ENCODE data around the gene CLN3.

Gene CLN3

GRCh38 chr16:28513484-28514181 lies 21.8 kb upstream of the CLN3 start:
- DNase-seq (ENCODE audit: low read depth), result no peak
- TF ChIP-seq CTCF (IDR thresholded peaks at IDR 0.05; ENCODE audit: insufficient read depth, low read depth, low read length, missing control alignments), result no peak
- H3K4me3 ChIP-seq (ENCODE audit: low read length), result no peak overlapping the region

- no peak overlapping the region for H3K4me3 ChIP-seq (ENCODE audit: low read length)
- no peak for TF ChIP-seq CTCF (IDR thresholded peaks at IDR 0.05; ENCODE audit: insufficient read depth, low read depth, low read length, missing control alignments)
- no peak for DNase-seq (ENCODE audit: low read depth)
Observed at GRCh38 chr16:28511801-28512789, 20.2 kb upstream of the CLN3 start.

GRCh38 chr16:28511031-28511430 lies 19.2 kb upstream of the CLN3 start:
- no peak overlapping the region for H3K4me3 ChIP-seq (ENCODE audit: low read length)
- DNase-seq (ENCODE audit: low read depth), result peak; percentile 44
- no peak for TF ChIP-seq CTCF (IDR thresholded peaks at IDR 0.05; ENCODE audit: insufficient read depth, low read depth, low read length, missing control alignments)

GRCh38 chr16:28505489-28506137 lies 13.7 kb upstream of the CLN3 start:
- no peak for TF ChIP-seq CTCF (IDR thresholded peaks at IDR 0.05; ENCODE audit: insufficient read depth, low read depth, low read length, missing control alignments)
- H3K4me3 ChIP-seq (ENCODE audit: low read length), result no peak overlapping the region
- DNase-seq (ENCODE audit: low read depth), result no peak

- H3K4me3 ChIP-seq (ENCODE audit: low read length), result no peak overlapping the region
- TF ChIP-seq CTCF (IDR thresholded peaks at IDR 0.05; ENCODE audit: insufficient read depth, low read depth, low read length, missing control alignments), result no peak
- DNase-seq (ENCODE audit: low read depth), result peak; percentile 37
Observed at GRCh38 chr16:28504707-28505404, 13.0 kb upstream of the CLN3 start.

GRCh38 chr16:28503470-28504259 lies 11.8 kb upstream of the CLN3 start:
- no peak for TF ChIP-seq CTCF (IDR thresholded peaks at IDR 0.05; ENCODE audit: insufficient read depth, low read depth, low read length, missing control alignments)
- H3K4me3 ChIP-seq (ENCODE audit: low read length), result no peak overlapping the region
- DNase-seq (ENCODE audit: low read depth), result no peak

Measured in epithelial cell of esophagus (primary cell).